HepG2 (cell line): ENCODE data around the gene GAS1. TPM values are rescaled to one million over a fixed set of nuclear protein-coding genes. Genes with fewer than 3 reads are reported as not detected.

Experiments used
- ATAC-seq: fragments of 200-7000 bp; cut with Tn5 transposase; 3 replicates; pipeline ENCODE4 v1.9.1; 2020; ENCODE audit warnings: mild to moderate bottlenecking, moderate library complexity
- BruUV-seq: library from RNA; stranded (reverse); fragments of 400-500 nt; replicated peaks from 2 replicates; lab custom pipeline; 2021; lab: Mats Ljungman, UMichigan
- CTCF ChIA-PET: fragments of 300-600 bp; formaldehyde crosslinking; extraction: SDS; loops from one replicate; lab custom pipeline; 2021; ENCODE audit warnings: low total read pairs, inconsistent platforms, low intra/inter-chr PET ratio; lab: Yijun Ruan, JAX
- POLR2A ChIA-PET: fragments of 350-600 bp; sonication (Branson Sonifier 250); formaldehyde crosslinking; loops from one replicate; lab custom pipeline; 2020; ENCODE audit warnings: antibody characterized with exemption, inconsistent platforms; lab: Yijun Ruan, JAX
- DNase-seq: peaks from one replicate; pipeline ENCODE4 v3.0.0-alpha.2; 2015; ENCODE audit warnings: low spot score
- FAIRE-seq: peaks from 3 replicates; lab custom pipeline; 2011; peaks lifted over from hg19 to GRCh38; lab: Jason Lieb, UNC
- H2AFZ ChIP-seq: one replicate; pipeline ENCODE4 v1.6.1; 2011; ENCODE audit warnings: low read length, inconsistent platforms
- H3K27ac ChIP-seq: fragments of 300-600 bp; 3 replicates; pipeline ENCODE4 v1.8.0; 2011; ENCODE audit warnings: mixed run types, mild to moderate bottlenecking, mixed read lengths, low read length, inconsistent platforms; ENCODE audit not compliant: insufficient read depth; ENCODE audit errors: extremely low read length
- H3K27me3 ChIP-seq, 2 experiments: fragments of 200-600 bp in 1 of 2; 2 replicates in 1 of 2; 3 replicates in 1 of 2; pipeline versions ENCODE4 v1.6.0 to v1.8.0; 2011; ENCODE audit warnings: low read length in 2 of 2, mild to moderate bottlenecking in 2 of 2, moderate library complexity in 2 of 2, inconsistent platforms in 1 of 2; ENCODE audit not compliant: insufficient read depth in 2 of 2, control insufficient read depth in 1 of 2
- H3K36me3 ChIP-seq, 2 experiments: fragments of 200-600 bp in 1 of 2; replicated peaks in 1 of 2; 2 replicates in 1 of 2; 3 replicates in 1 of 2; pipeline versions ENCODE4 v1.5.1 to v1.8.0; 2011; ENCODE audit warnings: low read length in 2 of 2, inconsistent platforms in 1 of 2; ENCODE audit not compliant: insufficient read depth in 2 of 2, control insufficient read depth in 1 of 2
- H3K4me1 ChIP-seq: 2 replicates; pipeline ENCODE4 v1.5.1; 2012; ENCODE audit warnings: low read length, inconsistent platforms; ENCODE audit not compliant: insufficient read depth
- H3K4me2 ChIP-seq: 2 replicates; pipeline ENCODE4 v1.6.0; 2011; ENCODE audit warnings: low read depth, low read length, inconsistent platforms
- H3K4me3 ChIP-seq, 3 experiments: fragments of 200-600 bp in 1 of 3; sonication (generic), shearing (Covaris generic) in 1 of 3; replicated peaks in 1 of 3; 2 replicates each; pipeline ENCODE4 v1.5.1; 2011 to 2016; ENCODE audit warnings: low read length in 3 of 3, inconsistent platforms in 2 of 3, low read depth in 2 of 3, mild to moderate bottlenecking in 2 of 3, control low read depth in 1 of 3, mixed read lengths in 1 of 3; ENCODE audit not compliant: insufficient read depth in 1 of 3
- H3K79me2 ChIP-seq: one replicate; pipeline ENCODE4 v1.6.1; 2011; ENCODE audit warnings: low read length, inconsistent platforms; ENCODE audit not compliant: insufficient read depth
- H3K9ac ChIP-seq: 2 replicates; pipeline ENCODE4 v1.6.0; 2011; ENCODE audit warnings: mild to moderate bottlenecking, low read depth, low read length, inconsistent platforms; ENCODE audit not compliant: insufficient read depth
- H3K9me3 ChIP-seq: 2 replicates; pipeline ENCODE4 v1.5.1; 2012; ENCODE audit warnings: mild to moderate bottlenecking, low read length
- H4K20me1 ChIP-seq: 2 replicates; pipeline ENCODE4 v1.6.0; 2011; ENCODE audit warnings: inconsistent platforms, mild to moderate bottlenecking, low read length, moderate library complexity; ENCODE audit not compliant: insufficient read depth
- AFF4 ChIP-seq: sonication (generic); formaldehyde crosslinking; IDR thresholded peaks from 2 replicates; pipeline ENCODE4 v1.4.0; 2020; ENCODE audit warnings: missing genetic modification reagents
- MIXL1 ChIP-seq: IDR thresholded peaks from 2 replicates; pipeline ENCODE4 v1.6.1; 2016
- MTF1 ChIP-seq: sonication (generic); formaldehyde crosslinking; IDR thresholded peaks from 2 replicates; pipeline ENCODE4 v1.5.0; 2020; ENCODE audit warnings: missing genetic modification reagents
- SKIL ChIP-seq: sonication (generic); formaldehyde crosslinking; IDR thresholded peaks from 2 replicates; pipeline ENCODE4 v1.8.0; 2022; ENCODE audit warnings: missing genetic modification reagents, mild to moderate bottlenecking, moderate library complexity, borderline replicate concordance
- SRSF9 ChIP-seq: fragments of 200-400 bp; formaldehyde crosslinking; IDR thresholded peaks from 2 replicates; pipeline ENCODE4 v1.6.1; 2018; ENCODE audit warnings: borderline replicate concordance, mild to moderate bottlenecking, low read depth, low read length; ENCODE audit not compliant: insufficient read depth, poor library complexity, severe bottlenecking
- SRY ChIP-seq: sonication (generic); formaldehyde crosslinking; IDR thresholded peaks from 2 replicates; pipeline ENCODE4 v1.8.0; 2022; ENCODE audit warnings: mild to moderate bottlenecking, missing genetic modification reagents
- ZBTB44 ChIP-seq: sonication (generic); formaldehyde crosslinking; IDR thresholded peaks from 2 replicates; pipeline ENCODE4 v1.4.0; 2020; ENCODE audit warnings: missing genetic modification reagents
- ZNF691 ChIP-seq: sonication (generic); formaldehyde crosslinking; IDR thresholded peaks from 2 replicates; pipeline ENCODE4 v1.4.0; 2020; ENCODE audit warnings: missing genetic modification reagents, low read depth, mild to moderate bottlenecking, borderline replicate concordance
- ZNF720 ChIP-seq: sonication (generic); formaldehyde crosslinking; IDR thresholded peaks from 2 replicates; pipeline ENCODE4 v1.4.0; 2020; ENCODE audit warnings: missing genetic modification reagents
- WGBS: methylation state at CpG from one replicate; pipeline ENCODE4 v1.1.6; 2017; ENCODE audit warnings: low lambda C conversion rate; 5-methylcytosine and 5-hydroxymethylcytosine counted together
- in situ Hi-C: cut with HindIII; loops from 2 replicates; pipeline ENCODE4 v1.10.0; 2017; ENCODE audit warnings: low pct_unique_long_range_greater_than_20kb; ENCODE audit not compliant: extremely low pct_ligation_motif_present
- intact Hi-C: fragments of 100-400 bp; cut with micrococcal nuclease; formaldehyde crosslinking; loops from one replicate; pipeline ENCODE4 v1.10.0; 2022; ENCODE audit not compliant: unreplicated experiment
- polyA plus RNA-seq, 8 experiments: library from polyadenylated mRNA; depleted of rRNA in 3 of 8; stranded (reverse) in 7 of 8; unstranded in 1 of 8; fragments of >200 nt; fragmentation: Illumina TruSeq in 4 of 8; extraction: Trizol in 4 of 8; gene quantifications; 2 replicates each; pipeline versions ENCODE4 v1.2.1 to v1.2.3, GENCODE V29; 2011 to 2016; ENCODE audit warnings: low read depth in 4 of 8, missing spikeins in 1 of 8, mixed read lengths in 1 of 8; ENCODE audit not compliant: insufficient read depth in 1 of 8
- total RNA-seq, 5 experiments: library from RNA; depleted of rRNA; stranded (reverse); fragments of >200 nt; fragmentation: Illumina TruSeq; extraction: Trizol; gene quantifications; 2 replicates each; pipeline ENCODE4 v1.2.3, GENCODE V29; 2016; ENCODE audit warnings: low read depth in 1 of 5

Gene GAS1
- total and polyA plus RNA-seq, 2 of the 13 experiments (the other 11 are each of a cell fraction or from before 2014, with no cell fraction given), result not detected

GRCh38 chr9:86901511-86901910 lies 45.8 kb downstream of the GAS1 start:
- in situ Hi-C loops (no loop called here), intact Hi-C loops (no loop called here)
- CTCF ChIA-PET, result no interaction called here
- no peaks in the 10 kb centered on the region for H4K20me1 ChIP-seq
- FAIRE-seq, result no peak
- ATAC-seq, result no peak
- no peaks in the 10 kb centered on the region for H3K4me1 ChIP-seq
- no peak overlapping the region for H3K27ac ChIP-seq
- TF ChIP-seq AFF4 (CRISPR knock-in tag), result no peak
- no peak for TF ChIP-seq SRSF9
- TF ChIP-seq MIXL1, result no peak
- no peak for TF ChIP-seq ZBTB44
- TF ChIP-seq SRY (CRISPR knock-in tag), result no peak
- TF ChIP-seq ZNF691 (CRISPR knock-in tag), result no peak
- no peak for TF ChIP-seq ZNF720
- no peak for TF ChIP-seq MTF1 (CRISPR knock-in tag)
- TF ChIP-seq SKIL (CRISPR knock-in tag), result no peak
- no peaks in the 10 kb centered on the region for H3K79me2 ChIP-seq
- 12% methylated on average over 3 of the region's 3 CpGs for WGBS
- no peaks in the 10 kb centered on the region for H3K36me3 ChIP-seq
- H2AFZ ChIP-seq, result no peak overlapping the region
- H3K4me2 ChIP-seq, result no peak overlapping the region
- DNase-seq, result no peak
- H3K9me3 ChIP-seq, result no peaks in the 10 kb centered on the region
- H3K9ac ChIP-seq, result no peak overlapping the region
- BruUV-seq, result no TSS peak
- POLR2A ChIA-PET, result no interaction called here
- H3K27me3 ChIP-seq, result peaks cover 1 to 16% of the 10 kb centered on the region in 2 experiments; a peak in 2 of 5 replicates
- no peak overlapping the region for H3K4me3 ChIP-seq
